HT-29 (cell line): ENCODE data around the gene CORO2B. TPM values are rescaled to one million over a fixed set of nuclear protein-coding genes. Genes with fewer than 3 reads are reported as not detected.
"Not testable (repeated sequence)": the region's sequence is repeated elsewhere in the genome, so short reads cannot be mapped to it uniquely, and the experiment has no call there.

Experiments used
- DNase-seq: peaks from one replicate; pipeline ENCODE4 v3.0.0-alpha.2; 2015; ENCODE audit warnings: low spot score
- total RNA-seq: library from RNA; depleted of rRNA; stranded (reverse); fragments of >200 nt; shearing (Covaris generic); gene quantifications from 2 replicates; pipeline ENCODE4 v1.2.3, GENCODE V29; 2014

Gene CORO2B
- total RNA-seq, 1 experiment from 2014 or later: not detected

- DNase-seq: no peak
These were observed 90.3 kb downstream of the CORO2B start for GRCh38 chr15:68668926-68669600.

- no peak for DNase-seq
These were observed 93.5 kb downstream of the CORO2B start for GRCh38 chr15:68672251-68672650.

DNA sequence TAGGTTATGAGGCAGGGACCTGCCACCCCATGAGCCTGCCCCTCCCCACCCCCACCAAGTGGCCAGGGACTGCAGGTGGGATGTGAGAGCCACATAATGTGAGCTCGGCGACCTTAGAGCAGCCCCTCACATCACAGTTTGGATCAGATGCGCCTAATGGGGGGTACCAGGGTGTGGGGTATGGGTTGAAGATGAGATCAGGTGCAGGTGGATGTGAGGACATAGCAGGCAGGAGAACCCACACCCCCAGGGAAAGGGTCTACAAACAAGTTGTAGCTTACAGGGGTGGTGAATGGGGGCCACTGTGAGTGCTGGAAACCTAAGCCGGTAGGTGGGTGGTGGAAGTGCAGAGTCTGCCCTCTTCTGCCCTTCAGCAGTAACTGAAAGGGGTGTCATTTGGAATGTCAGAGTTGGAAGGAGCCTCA is 94.0 kb downstream of the CORO2B start:
- DNase-seq: no peak

- no peak for DNase-seq
These were observed 96.2 kb downstream of the CORO2B start for GRCh38 chr15:68674975-68675374.

DNA sequence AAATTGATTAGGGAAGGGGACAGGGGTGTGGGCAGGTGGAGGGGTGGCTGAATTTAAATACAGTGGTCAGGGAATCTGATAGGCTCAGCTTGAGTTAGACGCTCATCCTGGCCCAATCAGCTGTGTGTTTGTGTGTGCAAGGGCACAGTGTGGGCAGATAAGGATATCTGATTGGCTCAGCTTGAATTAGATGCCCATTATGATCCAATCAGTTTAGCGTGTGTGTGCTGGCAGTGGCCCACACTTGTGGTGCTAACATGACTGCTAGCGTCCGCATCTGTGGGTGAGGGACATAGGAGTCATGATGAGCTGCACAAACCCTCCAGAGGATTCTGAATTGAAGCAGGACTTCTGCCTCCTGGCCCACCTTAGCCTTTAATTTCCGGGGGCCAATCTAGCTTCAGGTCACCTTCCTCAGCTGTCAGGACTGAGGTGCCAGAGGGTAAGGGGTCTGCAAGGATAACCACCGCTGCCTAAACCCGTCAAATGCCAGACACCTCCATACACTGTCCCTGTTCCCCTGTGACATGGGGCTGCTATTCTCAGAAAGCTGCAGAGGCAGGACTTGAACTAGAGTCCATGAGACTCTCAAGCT is 97.3 kb downstream of the CORO2B start:
- DNase-seq: no peak

GRCh38 chr15:68676926-68677325 is 98.1 kb downstream of the CORO2B start:
- DNase-seq: no peak

GRCh38 chr15:68677996-68678395 is 99.2 kb downstream of the CORO2B start:
- DNase-seq: no peak

DNA sequence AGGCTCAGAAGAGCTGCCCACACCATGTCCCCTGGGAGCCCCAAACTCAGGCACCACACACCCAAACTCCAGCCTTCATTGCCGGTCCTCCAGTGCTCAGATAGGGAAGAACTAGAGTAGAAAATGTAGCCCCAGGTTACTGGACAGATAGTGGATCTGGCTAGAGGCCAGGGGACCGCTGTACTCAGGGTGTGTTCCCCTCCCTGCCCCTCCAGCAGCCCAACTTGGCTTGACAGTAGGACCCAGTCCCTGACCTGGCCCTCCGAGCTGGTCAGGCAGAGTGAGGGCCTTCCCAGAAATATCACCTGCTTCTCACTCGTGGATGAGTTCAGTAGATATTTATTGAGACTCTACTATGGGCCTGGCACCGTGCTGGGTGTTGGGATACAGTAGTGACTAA is 100.0 kb downstream of the CORO2B start:
- DNase-seq: no peak

- DNase-seq: no peak
These were observed 100.4 kb downstream of the CORO2B start for GRCh38 chr15:68679161-68679560.

GRCh38 chr15:68679961-68680371 is 101.2 kb downstream of the CORO2B start:
- DNase-seq: no peak

GRCh38 chr15:68680756-68681155 is 102.0 kb downstream of the CORO2B start:
- DNase-seq: not testable (repeated sequence)

GRCh38 chr15:68681836-68682235 is 103.0 kb downstream of the CORO2B start:
- no peak for DNase-seq

GRCh38 chr15:68682330-68682729 is 103.5 kb downstream of the CORO2B start:
- DNase-seq: no peak

GRCh38 chr15:68683026-68683425 is 104.2 kb downstream of the CORO2B start:
- no peak for DNase-seq

- no peak for DNase-seq
These were observed 104.8 kb downstream of the CORO2B start for GRCh38 chr15:68683551-68683950.

GRCh38 chr15:68684476-68684875 is 105.7 kb downstream of the CORO2B start:
- no peak for DNase-seq

DNA sequence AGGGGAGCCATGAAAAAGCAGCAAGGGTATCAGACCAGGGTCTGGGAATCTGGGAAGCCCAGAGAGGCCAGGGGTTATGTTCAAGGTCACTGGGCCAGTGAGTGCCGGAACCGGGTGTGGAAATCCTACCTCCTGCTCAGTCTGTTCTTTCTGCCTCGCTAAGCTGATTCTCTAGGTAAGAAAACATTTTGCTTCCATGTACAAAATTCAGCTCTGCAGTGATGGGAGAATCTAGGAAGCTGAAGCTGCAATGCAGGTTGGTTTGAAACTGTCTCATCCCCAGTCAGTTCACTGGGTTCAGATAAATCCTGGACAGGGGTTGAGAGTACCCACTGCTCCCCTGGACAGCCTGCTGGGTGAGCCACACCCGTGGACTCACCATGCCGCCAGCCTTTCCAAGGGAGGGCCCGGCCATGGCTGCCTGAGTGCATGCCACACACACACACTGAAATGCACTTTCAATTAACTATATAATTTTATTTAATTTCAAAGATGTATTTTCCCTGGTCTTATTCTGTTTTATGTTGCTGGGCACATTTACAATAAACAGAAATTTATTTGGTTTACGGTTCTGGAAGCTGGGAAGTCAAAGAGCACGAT is 108.4 kb downstream of the CORO2B start:
- no peak for DNase-seq

DNA sequence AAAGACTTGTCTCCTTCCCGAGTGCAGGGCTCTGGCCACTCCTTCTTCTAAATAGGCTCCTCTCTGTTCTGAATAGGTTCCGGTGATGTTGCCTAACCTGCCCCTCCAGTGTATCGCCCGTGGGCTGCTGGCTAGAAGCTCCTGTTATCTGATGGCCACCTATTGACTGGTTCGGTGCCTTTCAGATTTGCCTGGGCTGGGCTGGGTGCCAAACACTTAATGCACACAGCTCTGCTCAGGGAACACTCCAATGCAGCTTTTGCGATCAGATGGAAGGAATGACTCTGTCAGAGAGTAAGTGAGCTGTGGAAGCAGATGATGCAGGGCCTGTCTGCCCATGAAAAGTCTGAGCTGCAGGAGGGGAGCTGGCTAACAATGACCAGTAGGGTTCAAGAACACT is 112.9 kb downstream of the CORO2B start:
- peak; percentile 69 for DNase-seq

- DNase-seq: no peak
These were observed 114.3 kb downstream of the CORO2B start for GRCh38 chr15:68693071-68693470.

GRCh38 chr15:68694111-68694510 is 115.3 kb downstream of the CORO2B start:
- DNase-seq: no peak

DNA sequence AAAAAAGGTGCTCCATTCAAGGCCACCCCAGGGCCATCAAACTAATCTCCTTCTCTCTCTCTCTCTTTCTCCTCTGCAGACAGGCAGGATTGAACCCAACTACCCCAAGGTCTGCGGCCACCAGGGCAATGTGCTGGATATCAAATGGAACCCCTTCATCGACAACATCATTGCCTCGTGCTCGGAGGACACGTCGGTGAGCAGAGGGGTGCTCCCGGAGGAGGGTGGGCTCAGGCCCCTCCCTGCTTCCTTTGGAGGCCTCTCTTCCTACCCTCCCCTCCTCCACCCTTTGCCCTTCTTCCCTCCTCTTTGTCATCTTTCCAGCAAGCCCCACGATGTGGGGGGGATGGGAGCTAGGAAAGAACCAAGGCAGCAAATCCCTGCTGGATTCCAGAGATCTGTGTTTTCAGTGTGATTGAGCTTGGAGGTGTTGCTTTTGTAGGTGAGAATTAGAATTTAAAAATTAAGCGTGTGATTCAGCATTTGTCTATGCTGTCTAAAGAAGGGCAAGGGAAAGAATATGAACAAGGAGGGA is 116.3 kb downstream of the CORO2B start:
- DNase-seq: no peak

DNA sequence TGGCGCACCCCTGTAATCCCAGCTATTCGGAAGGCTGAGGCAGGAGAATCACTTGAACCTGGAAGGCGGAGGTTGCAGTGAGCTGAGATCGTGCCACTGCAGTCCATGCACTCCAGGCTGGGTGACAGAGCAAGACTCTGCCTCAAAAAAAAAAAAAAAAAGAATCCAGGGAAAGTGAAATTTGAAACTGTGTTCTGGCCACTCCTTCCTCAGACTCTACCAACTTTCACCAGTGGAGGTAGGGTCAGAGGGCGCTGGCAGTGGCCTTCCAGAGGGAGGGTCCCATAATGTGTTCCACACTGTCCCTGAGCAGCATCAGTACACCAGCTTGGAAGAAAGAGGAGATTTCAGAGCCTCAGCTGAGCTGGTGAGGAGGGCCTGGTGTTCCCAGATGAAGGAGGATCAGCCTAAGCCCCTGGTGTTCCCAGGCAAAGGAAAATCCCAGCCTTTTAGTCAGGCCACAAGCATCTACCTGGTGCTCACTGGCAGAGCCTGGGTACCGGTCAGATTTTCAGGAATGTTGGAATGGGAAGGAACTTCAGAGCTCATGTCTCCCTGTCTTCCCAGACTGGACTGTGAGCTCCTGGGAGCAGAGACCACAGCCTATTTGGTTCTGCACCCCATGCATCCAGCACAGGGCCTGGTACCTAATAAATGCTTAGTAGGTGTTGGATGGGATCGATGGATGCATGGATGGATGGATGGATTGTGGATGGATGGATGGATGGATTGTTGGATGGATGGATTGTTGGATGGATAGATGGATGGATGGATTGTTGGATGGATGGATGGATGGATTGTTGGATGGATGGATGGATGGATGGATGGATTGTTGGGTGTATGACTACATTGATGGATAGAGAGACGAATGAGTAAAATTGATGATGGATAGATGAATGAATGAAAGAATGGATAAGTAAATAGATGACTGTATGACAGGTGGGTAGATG is 117.9 kb downstream of the CORO2B start:
- DNase-seq: no peak
